GM12878 (cell line): ENCODE data around the gene MRGPRF. TPM values are rescaled to one million over a fixed set of nuclear protein-coding genes. Genes with fewer than 3 reads are reported as not detected.

ENCODE experiments used
- ATAC-seq: fragments of 200-7000 bp; cut with Tn5 transposase; 3 replicates; pipeline ENCODE4 v1.9.1; 2020; ENCODE audit warnings: mild to moderate bottlenecking, moderate library complexity
- BruUV-seq: library from RNA; stranded (reverse); fragments of 400-500 nt; replicated peaks from 2 replicates; lab custom pipeline; 2021; lab: Mats Ljungman, UMichigan
- CTCF ChIA-PET: fragments of 300-600 bp; sonication (Branson Sonifier 250); formaldehyde crosslinking; extraction: SDS; loops from one replicate; lab custom pipeline; 2021; ENCODE audit warnings: inconsistent platforms; lab: Yijun Ruan, JAX
- POLR2A ChIA-PET: fragments of 350-600 bp; formaldehyde crosslinking; extraction: SDS; loops from one replicate; lab custom pipeline; 2021; ENCODE audit warnings: inconsistent platforms; lab: Charles Lee
- RAD21 ChIA-PET: fragments of 300-600 bp; sonication (Branson Sonifier 250); formaldehyde crosslinking; loops from one replicate; lab custom pipeline; 2023; ENCODE audit warnings: antibody characterized with exemption; ENCODE audit not compliant: unreplicated experiment; lab: Charles Lee
- SMC1A ChIA-PET: fragments of 300-600 bp; sonication (Branson Sonifier 250); formaldehyde crosslinking; loops from one replicate; lab custom pipeline; 2023; ENCODE audit not compliant: unreplicated experiment, uncharacterized antibody; lab: Charles Lee
- DNase-seq: peaks from one replicate; pipeline ENCODE4 v3.0.0-alpha.2; 2011; ENCODE audit warnings: low read depth, low spot score
- FAIRE-seq: peaks from 3 replicates; lab custom pipeline; 2011; peaks lifted over from hg19 to GRCh38; lab: Jason Lieb, UNC
- H2AFZ ChIP-seq: 2 replicates; pipeline ENCODE4 v1.6.0; 2011; ENCODE audit warnings: low read depth, low read length, control low read depth; ENCODE audit not compliant: control insufficient read depth
- H3K27ac ChIP-seq: 2 replicates; pipeline ENCODE4 v1.5.1; 2011; ENCODE audit warnings: control low read depth; ENCODE audit not compliant: control insufficient read depth, insufficient read depth
- H3K27me3 ChIP-seq, 2 experiments: replicated peaks in 1 of 2; 2 replicates each; pipeline versions ENCODE4 v1.6.0 to v1.6.1; 2011; ENCODE audit warnings: low read length in 1 of 2; ENCODE audit not compliant: control insufficient read depth in 2 of 2, insufficient read depth in 2 of 2
- H3K36me3 ChIP-seq, 2 experiments: 2 replicates each; pipeline ENCODE4 v1.5.1; 2011; ENCODE audit warnings: low read length in 1 of 2; ENCODE audit not compliant: control insufficient read depth in 2 of 2, insufficient read depth in 2 of 2
- H3K4me1 ChIP-seq: 2 replicates; pipeline ENCODE4 v1.6.1; 2011; ENCODE audit warnings: mild to moderate bottlenecking, low read length, moderate library complexity, mixed read lengths; ENCODE audit not compliant: control insufficient read depth, insufficient read depth
- H3K4me2 ChIP-seq: 2 replicates; pipeline ENCODE4 v1.6.0; 2011; ENCODE audit warnings: control low read depth; ENCODE audit not compliant: control insufficient read depth, insufficient read depth
- H3K4me3 ChIP-seq: fragments of 200-600 bp; sonication (generic); 2 replicates; pipeline ENCODE4 v1.5.1; 2016
- H3K79me2 ChIP-seq: 2 replicates; pipeline ENCODE4 v1.6.0; 2011; ENCODE audit warnings: low read length; ENCODE audit not compliant: control insufficient read depth, insufficient read depth
- H3K9ac ChIP-seq: 2 replicates; pipeline ENCODE4 v1.8.0; 2011; ENCODE audit warnings: low read length, control low read depth, mixed read lengths; ENCODE audit not compliant: control insufficient read depth, insufficient read depth
- H3K9me3 ChIP-seq: replicated peaks from 3 replicates; pipeline ENCODE4 v1.5.1; 2011; ENCODE audit warnings: mild to moderate bottlenecking, low read length; ENCODE audit not compliant: control insufficient read depth, insufficient read depth
- H4K20me1 ChIP-seq: 2 replicates; pipeline ENCODE4 v1.6.0; 2011; ENCODE audit not compliant: control insufficient read depth, insufficient read depth
- CBX5 ChIP-seq: sonication (generic); IDR thresholded peaks from 2 replicates; pipeline ENCODE4 v1.6.1; 2016; ENCODE audit warnings: low read depth, moderate library complexity, mild to moderate bottlenecking, inconsistent platforms
- TCF3 ChIP-seq: IDR thresholded peaks from 2 replicates; pipeline ENCODE4 v1.6.1; 2012; ENCODE audit warnings: low read depth, mild to moderate bottlenecking, low read length, borderline replicate concordance; ENCODE audit not compliant: insufficient read depth
- WGBS: methylation state at CpG from one replicate; pipeline ENCODE4 v1.1.6; 2016; ENCODE audit warnings: low lambda C conversion rate; ENCODE audit not compliant: insufficient replicate concordance, insufficient coverage; ENCODE audit errors: missing lambda C conversion rate; 5-methylcytosine and 5-hydroxymethylcytosine counted together
- in situ Hi-C: fragments of 300-500 bp; cut with MboI; formaldehyde crosslinking; loops from 9 replicates; pipeline ENCODE4 v1.14.3; 2018; ENCODE audit warnings: mixed read lengths
- intact Hi-C: fragments of 100-400 bp; cut with micrococcal nuclease; formaldehyde crosslinking; loops from one replicate; pipeline ENCODE4 v1.14.2; 2022; ENCODE audit not compliant: unreplicated experiment
- polyA plus RNA-seq, 11 experiments: library from polyadenylated mRNA; depleted of rRNA in 4 of 11; unstranded in 6 of 11; stranded (reverse) in 5 of 11; fragments of >200 nt; fragmentation: Nextera tagmentation in 4 of 11; fragmentation: Illumina TruSeq in 1 of 11; extraction: Ambion mirVana in 4 of 11; extraction: Trizol in 1 of 11; gene quantifications; 1 replicate in 1 of 11; 2 replicates in 10 of 11; pipeline versions ENCODE4 v1.2.1 to v1.2.3, GENCODE V29; 2011 to 2016; ENCODE audit warnings: inconsistent platforms in 2 of 11, missing spikeins in 2 of 11, low read depth in 1 of 11
- total RNA-seq, 4 experiments: library from RNA; depleted of rRNA in 3 of 4; stranded (reverse); fragments of >200 nt in 3 of 4; fragmentation: Illumina TruSeq in 1 of 4; extraction: Trizol in 1 of 4; gene quantifications; 2 replicates each; pipeline versions ENCODE4 v1.2.1 to v1.2.3, GENCODE V29; 2013 to 2021
- TF ChIP-seq, protein P1 (sequence below): fragments of 450-650 bp; IDR thresholded peaks from 2 replicates; pipeline ENCODE4 v1.6.1; 2017; ENCODE audit warnings: mild to moderate bottlenecking, moderate library complexity
- TF ChIP-seq, protein P2 (sequence below): IDR thresholded peaks from 2 replicates; pipeline ENCODE4 v1.6.1; 2012; ENCODE audit warnings: improper control_type of control experiment, low read depth, low read length; ENCODE audit not compliant: insufficient replicate concordance
- TF ChIP-seq, protein P3 (sequence below): fragments of 450-650 bp; IDR thresholded peaks from 2 replicates; pipeline ENCODE4 v1.6.1; 2016; ENCODE audit warnings: mild to moderate bottlenecking, moderate library complexity, borderline replicate concordance

The MRGPRF gene
- total and polyA plus RNA-seq, 10 of the 15 experiments (the other 5 are each of a cell fraction or from before 2014, with no cell fraction given): not detected

DNA sequence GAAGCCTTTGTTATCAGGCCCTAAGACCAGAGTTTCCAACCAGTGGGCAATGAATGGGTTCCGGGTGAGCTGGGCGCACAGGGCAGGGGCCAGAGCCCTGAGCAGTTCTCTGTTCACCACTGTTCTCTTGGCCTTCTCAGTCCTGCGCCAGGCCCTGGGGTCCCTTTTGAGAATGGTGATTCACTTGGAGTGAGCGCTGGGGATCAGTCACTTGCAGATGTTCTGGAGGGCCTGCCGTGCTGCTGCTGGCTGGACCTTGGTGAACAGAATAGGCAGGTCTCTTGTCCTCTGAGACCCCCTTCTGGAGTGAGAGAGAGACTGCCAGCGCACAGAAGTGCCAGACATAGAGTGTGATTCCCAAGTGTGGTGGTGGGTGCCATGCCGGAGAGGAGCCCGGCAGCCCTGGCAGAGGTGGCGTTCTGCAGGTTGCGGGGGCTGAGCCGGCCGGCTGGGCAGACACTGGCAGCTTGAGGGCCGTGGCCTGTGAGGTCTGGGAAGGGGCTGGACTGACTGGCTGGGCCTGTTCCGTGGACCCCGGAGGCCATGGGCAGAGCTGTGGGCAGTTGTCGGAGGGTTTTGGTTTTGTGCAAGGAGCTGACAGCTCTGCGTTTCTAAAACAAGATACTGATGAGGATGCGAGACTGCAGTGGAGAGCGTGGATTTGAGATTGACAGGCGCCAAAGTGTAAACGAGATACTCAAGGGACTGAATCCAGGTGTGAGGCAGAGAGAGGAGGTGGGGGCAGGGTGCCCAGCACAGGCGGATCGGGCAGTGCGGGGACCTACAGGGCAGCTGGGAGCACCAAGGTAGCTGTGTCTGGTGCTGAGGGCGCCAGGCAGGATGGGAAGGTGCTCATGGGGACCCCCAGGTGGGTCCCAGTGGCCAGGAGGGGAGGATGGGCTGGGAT lies 48.0 kb upstream of the MRGPRF start:
- peaks cover 0 to 19% of the 10 kb centered on the region in 2 experiments; a peak in 3 of 4 replicates for H3K36me3 ChIP-seq
- H3K4me2 ChIP-seq: no peak overlapping the region
- H4K20me1 ChIP-seq: no peaks in the 10 kb centered on the region
- no peak overlapping the region for H2AFZ ChIP-seq
- 86% methylated on average over 25 of the region's 25 CpGs for WGBS
- ChIA-PET SMC1A (no interaction called here), RAD21 (no interaction called here), POLR2A (no interaction called here), CTCF (no interaction called here)
- ATAC-seq: no peak
- FAIRE-seq: no peak
- in situ Hi-C loops: no loop called here
- no peak overlapping the region for H3K4me3 ChIP-seq
- H3K27me3 ChIP-seq: no peaks in the 10 kb centered on the region
- no peaks in the 10 kb centered on the region for H3K9me3 ChIP-seq
- intact Hi-C loops: no loop called here
- peaks cover 3% of the 10 kb centered on the region; the same call in 1 of the 2 replicates for H3K79me2 ChIP-seq
- BruUV-seq: no TSS peak
- DNase-seq: no peak
- H3K9ac ChIP-seq: no peak overlapping the region
- TF ChIP-seq, protein P1, sequence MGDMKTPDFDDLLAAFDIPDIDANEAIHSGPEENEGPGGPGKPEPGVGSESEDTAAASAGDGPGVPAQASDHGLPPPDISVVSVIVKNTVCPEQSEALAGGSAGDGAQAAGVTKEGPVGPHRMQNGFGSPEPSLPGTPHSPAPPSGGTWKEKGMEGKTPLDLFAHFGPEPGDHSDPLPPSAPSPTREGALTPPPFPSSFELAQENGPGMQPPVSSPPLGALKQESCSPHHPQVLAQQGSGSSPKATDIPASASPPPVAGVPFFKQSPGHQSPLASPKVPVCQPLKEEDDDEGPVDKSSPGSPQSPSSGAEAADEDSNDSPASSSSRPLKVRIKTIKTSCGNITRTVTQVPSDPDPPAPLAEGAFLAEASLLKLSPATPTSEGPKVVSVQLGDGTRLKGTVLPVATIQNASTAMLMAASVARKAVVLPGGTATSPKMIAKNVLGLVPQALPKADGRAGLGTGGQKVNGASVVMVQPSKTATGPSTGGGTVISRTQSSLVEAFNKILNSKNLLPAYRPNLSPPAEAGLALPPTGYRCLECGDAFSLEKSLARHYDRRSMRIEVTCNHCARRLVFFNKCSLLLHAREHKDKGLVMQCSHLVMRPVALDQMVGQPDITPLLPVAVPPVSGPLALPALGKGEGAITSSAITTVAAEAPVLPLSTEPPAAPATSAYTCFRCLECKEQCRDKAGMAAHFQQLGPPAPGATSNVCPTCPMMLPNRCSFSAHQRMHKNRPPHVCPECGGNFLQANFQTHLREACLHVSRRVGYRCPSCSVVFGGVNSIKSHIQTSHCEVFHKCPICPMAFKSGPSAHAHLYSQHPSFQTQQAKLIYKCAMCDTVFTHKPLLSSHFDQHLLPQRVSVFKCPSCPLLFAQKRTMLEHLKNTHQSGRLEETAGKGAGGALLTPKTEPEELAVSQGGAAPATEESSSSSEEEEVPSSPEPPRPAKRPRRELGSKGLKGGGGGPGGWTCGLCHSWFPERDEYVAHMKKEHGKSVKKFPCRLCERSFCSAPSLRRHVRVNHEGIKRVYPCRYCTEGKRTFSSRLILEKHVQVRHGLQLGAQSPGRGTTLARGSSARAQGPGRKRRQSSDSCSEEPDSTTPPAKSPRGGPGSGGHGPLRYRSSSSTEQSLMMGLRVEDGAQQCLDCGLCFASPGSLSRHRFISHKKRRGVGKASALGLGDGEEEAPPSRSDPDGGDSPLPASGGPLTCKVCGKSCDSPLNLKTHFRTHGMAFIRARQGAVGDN: no peak
- TF ChIP-seq TCF3 (no peak), CBX5 (no peak)
- TF ChIP-seq, protein P2, sequence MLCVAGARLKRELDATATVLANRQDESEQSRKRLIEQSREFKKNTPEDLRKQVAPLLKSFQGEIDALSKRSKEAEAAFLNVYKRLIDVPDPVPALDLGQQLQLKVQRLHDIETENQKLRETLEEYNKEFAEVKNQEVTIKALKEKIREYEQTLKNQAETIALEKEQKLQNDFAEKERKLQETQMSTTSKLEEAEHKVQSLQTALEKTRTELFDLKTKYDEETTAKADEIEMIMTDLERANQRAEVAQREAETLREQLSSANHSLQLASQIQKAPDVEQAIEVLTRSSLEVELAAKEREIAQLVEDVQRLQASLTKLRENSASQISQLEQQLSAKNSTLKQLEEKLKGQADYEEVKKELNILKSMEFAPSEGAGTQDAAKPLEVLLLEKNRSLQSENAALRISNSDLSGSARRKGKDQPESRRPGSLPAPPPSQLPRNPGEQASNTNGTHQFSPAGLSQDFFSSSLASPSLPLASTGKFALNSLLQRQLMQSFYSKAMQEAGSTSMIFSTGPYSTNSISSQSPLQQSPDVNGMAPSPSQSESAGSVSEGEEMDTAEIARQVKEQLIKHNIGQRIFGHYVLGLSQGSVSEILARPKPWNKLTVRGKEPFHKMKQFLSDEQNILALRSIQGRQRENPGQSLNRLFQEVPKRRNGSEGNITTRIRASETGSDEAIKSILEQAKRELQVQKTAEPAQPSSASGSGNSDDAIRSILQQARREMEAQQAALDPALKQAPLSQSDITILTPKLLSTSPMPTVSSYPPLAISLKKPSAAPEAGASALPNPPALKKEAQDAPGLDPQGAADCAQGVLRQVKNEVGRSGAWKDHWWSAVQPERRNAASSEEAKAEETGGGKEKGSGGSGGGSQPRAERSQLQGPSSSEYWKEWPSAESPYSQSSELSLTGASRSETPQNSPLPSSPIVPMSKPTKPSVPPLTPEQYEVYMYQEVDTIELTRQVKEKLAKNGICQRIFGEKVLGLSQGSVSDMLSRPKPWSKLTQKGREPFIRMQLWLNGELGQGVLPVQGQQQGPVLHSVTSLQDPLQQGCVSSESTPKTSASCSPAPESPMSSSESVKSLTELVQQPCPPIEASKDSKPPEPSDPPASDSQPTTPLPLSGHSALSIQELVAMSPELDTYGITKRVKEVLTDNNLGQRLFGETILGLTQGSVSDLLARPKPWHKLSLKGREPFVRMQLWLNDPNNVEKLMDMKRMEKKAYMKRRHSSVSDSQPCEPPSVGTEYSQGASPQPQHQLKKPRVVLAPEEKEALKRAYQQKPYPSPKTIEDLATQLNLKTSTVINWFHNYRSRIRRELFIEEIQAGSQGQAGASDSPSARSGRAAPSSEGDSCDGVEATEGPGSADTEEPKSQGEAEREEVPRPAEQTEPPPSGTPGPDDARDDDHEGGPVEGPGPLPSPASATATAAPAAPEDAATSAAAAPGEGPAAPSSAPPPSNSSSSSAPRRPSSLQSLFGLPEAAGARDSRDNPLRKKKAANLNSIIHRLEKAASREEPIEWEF: no peak
- TF ChIP-seq, protein P3, sequence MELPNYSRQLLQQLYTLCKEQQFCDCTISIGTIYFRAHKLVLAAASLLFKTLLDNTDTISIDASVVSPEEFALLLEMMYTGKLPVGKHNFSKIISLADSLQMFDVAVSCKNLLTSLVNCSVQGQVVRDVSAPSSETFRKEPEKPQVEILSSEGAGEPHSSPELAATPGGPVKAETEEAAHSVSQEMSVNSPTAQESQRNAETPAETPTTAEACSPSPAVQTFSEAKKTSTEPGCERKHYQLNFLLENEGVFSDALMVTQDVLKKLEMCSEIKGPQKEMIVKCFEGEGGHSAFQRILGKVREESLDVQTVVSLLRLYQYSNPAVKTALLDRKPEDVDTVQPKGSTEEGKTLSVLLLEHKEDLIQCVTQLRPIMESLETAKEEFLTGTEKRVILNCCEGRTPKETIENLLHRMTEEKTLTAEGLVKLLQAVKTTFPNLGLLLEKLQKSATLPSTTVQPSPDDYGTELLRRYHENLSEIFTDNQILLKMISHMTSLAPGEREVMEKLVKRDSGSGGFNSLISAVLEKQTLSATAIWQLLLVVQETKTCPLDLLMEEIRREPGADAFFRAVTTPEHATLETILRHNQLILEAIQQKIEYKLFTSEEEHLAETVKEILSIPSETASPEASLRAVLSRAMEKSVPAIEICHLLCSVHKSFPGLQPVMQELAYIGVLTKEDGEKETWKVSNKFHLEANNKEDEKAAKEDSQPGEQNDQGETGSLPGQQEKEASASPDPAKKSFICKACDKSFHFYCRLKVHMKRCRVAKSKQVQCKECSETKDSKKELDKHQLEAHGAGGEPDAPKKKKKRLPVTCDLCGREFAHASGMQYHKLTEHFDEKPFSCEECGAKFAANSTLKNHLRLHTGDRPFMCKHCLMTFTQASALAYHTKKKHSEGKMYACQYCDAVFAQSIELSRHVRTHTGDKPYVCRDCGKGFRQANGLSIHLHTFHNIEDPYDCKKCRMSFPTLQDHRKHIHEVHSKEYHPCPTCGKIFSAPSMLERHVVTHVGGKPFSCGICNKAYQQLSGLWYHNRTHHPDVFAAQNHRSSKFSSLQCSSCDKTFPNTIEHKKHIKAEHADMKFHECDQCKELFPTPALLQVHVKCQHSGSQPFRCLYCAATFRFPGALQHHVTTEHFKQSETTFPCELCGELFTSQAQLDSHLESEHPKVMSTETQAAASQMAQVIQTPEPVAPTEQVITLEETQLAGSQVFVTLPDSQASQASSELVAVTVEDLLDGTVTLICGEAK: no peak
- H3K4me1 ChIP-seq: peaks cover 7% of the 10 kb centered on the region
- H3K27ac ChIP-seq: no peak overlapping the region
